ENCODE measurements around the gene TGFBR3L. TPM values are rescaled to one million over a fixed set of nuclear protein-coding genes. Genes with fewer than 3 reads are reported as not detected.

The TGFBR3L gene
- total and polyA plus RNA-seq, 2 of the 4 experiments (the other 2 are of a cell fraction) = 0.94 TPM; not detected in 1

DNA sequence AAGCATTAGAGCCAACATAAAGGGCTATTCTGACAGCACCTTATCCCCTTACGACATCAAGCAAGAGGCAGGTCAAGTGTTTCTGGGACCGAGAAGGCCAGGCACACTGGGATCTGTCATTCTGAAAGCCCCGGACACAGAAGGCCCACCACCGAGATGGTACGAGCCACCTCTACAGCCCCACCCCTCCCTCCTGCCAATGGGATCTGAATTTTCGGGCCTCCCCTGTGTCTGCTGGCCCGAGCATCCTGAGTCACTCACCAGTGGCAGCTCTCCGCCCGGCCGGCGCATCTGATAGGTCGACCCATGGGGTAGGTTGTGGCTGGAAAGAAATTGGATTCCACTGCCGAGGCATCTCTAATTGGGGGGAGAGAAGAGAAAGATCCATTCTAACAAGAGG is 26.2 kb downstream of the TGFBR3L start:
- no peaks in the 10 kb centered on the region for H3K27me3 ChIP-seq (ENCODE audit: control insufficient read depth, insufficient read depth, low read length)
- no peak overlapping the region for H3K23ac ChIP-seq (ENCODE audit: low read depth, low read length)
- no peak overlapping the region for H2AFZ ChIP-seq (replicated peaks; ENCODE audit: low read length, poor library complexity)
- TF ChIP-seq NFE2L2 (IDR thresholded peaks at IDR 0.05; ENCODE audit: low read depth, low read length) = no peak
- TF ChIP-seq, protein P1, sequence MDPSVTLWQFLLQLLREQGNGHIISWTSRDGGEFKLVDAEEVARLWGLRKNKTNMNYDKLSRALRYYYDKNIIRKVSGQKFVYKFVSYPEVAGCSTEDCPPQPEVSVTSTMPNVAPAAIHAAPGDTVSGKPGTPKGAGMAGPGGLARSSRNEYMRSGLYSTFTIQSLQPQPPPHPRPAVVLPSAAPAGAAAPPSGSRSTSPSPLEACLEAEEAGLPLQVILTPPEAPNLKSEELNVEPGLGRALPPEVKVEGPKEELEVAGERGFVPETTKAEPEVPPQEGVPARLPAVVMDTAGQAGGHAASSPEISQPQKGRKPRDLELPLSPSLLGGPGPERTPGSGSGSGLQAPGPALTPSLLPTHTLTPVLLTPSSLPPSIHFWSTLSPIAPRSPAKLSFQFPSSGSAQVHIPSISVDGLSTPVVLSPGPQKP (IDR thresholded peaks at IDR 0.05; ENCODE audit: borderline replicate concordance, low read depth, low read length) = no peak
- no peak for TF ChIP-seq RCOR1 (IDR thresholded peaks at IDR 0.05; ENCODE audit: insufficient replicate concordance, low read length)
- no peak for TF ChIP-seq FOS (IDR thresholded peaks at IDR 0.05; ENCODE audit: low read depth, low read length)
- TF ChIP-seq CEBPB (IDR thresholded peaks at IDR 0.05; ENCODE audit: low read depth, low read length) = no peak
- TF ChIP-seq MXI1 (IDR thresholded peaks at IDR 0.05; ENCODE audit: borderline replicate concordance, low read depth, low read length) = no peak
- TF ChIP-seq RAD21 (IDR thresholded peaks at IDR 0.05; ENCODE audit: low read length) = no peak
- DNase-seq (no peak), ATAC-seq (ENCODE audit: low read depth) (no peak)
- peaks cover 4% of the 10 kb centered on the region; the same call in 1 of the 2 replicates for H3K9me1 ChIP-seq (ENCODE audit: insufficient read depth, low read length)
- ChIA-PET POLR2A (ENCODE audit: unreplicated experiment) (no interaction called here), CTCF (no interaction called here)
- dilution Hi-C loops (cut with HindIII; ENCODE audit: low sequenced_read_pairs, unreplicated experiment) (no loop called here), in situ Hi-C loops (cut with MboI; ENCODE audit: low sequenced_read_pairs) (loop anchor here (5.0 kb wide), 1 partner anchor 311 kb away; no protein-coding TSS in a partner anchor), intact Hi-C loops (cut with micrococcal nuclease) (no loop called here)
- H2AK9ac ChIP-seq (replicated peaks; ENCODE audit: low read depth, low read length, poor library complexity) = no peak overlapping the region
- H3K36me3 ChIP-seq (ENCODE audit: control insufficient read depth, insufficient read depth, low read length) = peaks cover 28% of the 10 kb centered on the region
- WGBS, 2 experiments (ENCODE audit: extremely low coverage in 2 of 2, insufficient read length in 1 of 2) = 100% methylated on average over 1 of the region's 13 CpGs; no CpG with 5 or more reads in 1 of the 2 experiments
- no peak overlapping the region for H3K9ac ChIP-seq (ENCODE audit: low read depth, low read length)
- H4K20me1 ChIP-seq (ENCODE audit: insufficient read depth, low read length) = no peaks in the 10 kb centered on the region
- H3K9me3 ChIP-seq (ENCODE audit: control insufficient read depth, insufficient read depth, low read length) = no peaks in the 10 kb centered on the region
- H3K18ac ChIP-seq (ENCODE audit: low read depth, low read length) = no peak overlapping the region
- H3K56ac ChIP-seq (ENCODE audit: extremely low read depth, insufficient read depth, low read length) = no peak overlapping the region
- no peak overlapping the region for H3K4me3 ChIP-seq (ENCODE audit: insufficient read depth, low read depth, low read length)
- H2BK5ac ChIP-seq (ENCODE audit: low read depth, low read length, poor library complexity, severe bottlenecking) = no peak overlapping the region
- no peak overlapping the region for H2BK15ac ChIP-seq (ENCODE audit: low read depth, low read length)
- H3K27ac ChIP-seq (ENCODE audit: insufficient read depth, low read length) = no peak overlapping the region
- no peak overlapping the region for H2BK20ac ChIP-seq (ENCODE audit: low read depth, low read length)
- H4K91ac ChIP-seq (ENCODE audit: insufficient read depth, low read depth, low read length) = no peak overlapping the region
- H3K14ac ChIP-seq (replicated peaks; ENCODE audit: low read depth, low read length) = no peak overlapping the region
- no peaks in the 10 kb centered on the region for H3K4me1 ChIP-seq (ENCODE audit: control insufficient read depth, insufficient read depth, low read length)
- H3K4me2 ChIP-seq (ENCODE audit: low read depth, low read length) = no peak overlapping the region
- H2BK120ac ChIP-seq (ENCODE audit: low read depth, low read length) = no peak overlapping the region
- H4K8ac ChIP-seq (ENCODE audit: low read depth in 2 of 2, low read length in 2 of 2) = no peak overlapping the region
- H3K79me1 ChIP-seq (ENCODE audit: low read depth in 1 of 2, low read length in 2 of 2) = peaks cover 11 to 47% of the 10 kb centered on the region in 2 experiments; a peak in 3 of 4 replicates
- H4K5ac ChIP-seq (ENCODE audit: low read depth, low read length) = no peak overlapping the region
- no peak overlapping the region for H2AK5ac ChIP-seq (ENCODE audit: low read depth, low read length)
- no TSS peak for BruUV-seq (replicated peaks)
- no peak overlapping the region for H3K4ac ChIP-seq (ENCODE audit: low read depth, low read length)

Measured in IMR-90 (cell line).